Erythroblast (primary cell): Measurements from ENCODE around the gene DMPK.

Source experiments
- GATA1 ChIP-seq: IDR thresholded peaks from 2 replicates; pipeline ENCODE4 v1.6.1; 2011; ENCODE audit warnings: low read depth, mild to moderate bottlenecking, control low read depth, low read length, moderate library complexity
- POLR2A ChIP-seq: IDR thresholded peaks from 2 replicates; pipeline ENCODE4 v1.6.1; 2011; ENCODE audit warnings: mild to moderate bottlenecking, low read length

- TF ChIP-seq POLR2A = no peak
- no peak for TF ChIP-seq GATA1
These were observed 11.6 kb upstream of the DMPK start for GRCh38 chr19:45793876-45794275.
